HepG2 (cell line): ENCODE data around the gene STUB1. TPM values are rescaled to one million over a fixed set of nuclear protein-coding genes. Genes with fewer than 3 reads are reported as not detected.
A peak's percentile ranks its signal among the peaks of the same experiment; 100 is the strongest.

Experiments
- BATF2 ChIP-seq: sonication (generic); formaldehyde crosslinking; IDR thresholded peaks from 2 replicates; pipeline ENCODE4 v1.8.0; 2022; ENCODE audit warnings: mild to moderate bottlenecking, missing genetic modification reagents, moderate library complexity
- BRCA1 ChIP-seq: sonication (generic); formaldehyde crosslinking; IDR thresholded peaks from 2 replicates; pipeline ENCODE4 v1.4.0; 2020; ENCODE audit warnings: missing genetic modification reagents
- CENPX ChIP-seq: sonication (generic); formaldehyde crosslinking; IDR thresholded peaks from 2 replicates; pipeline ENCODE4 v1.9.0; 2021; ENCODE audit warnings: mild to moderate bottlenecking, missing genetic modification reagents, moderate library complexity
- EP300 ChIP-seq, 3 experiments: sonication (generic) in 1 of 3; formaldehyde crosslinking in 1 of 3; IDR thresholded peaks; 2 replicates each; pipeline versions ENCODE4 v1.5.1 to v1.6.1; 2011 to 2020; ENCODE audit warnings: low read depth in 2 of 3, low read length in 2 of 3, borderline replicate concordance in 1 of 3, improper control_type of control experiment in 1 of 3, mild to moderate bottlenecking in 1 of 3, missing genetic modification reagents in 1 of 3, moderate library complexity in 1 of 3
- FIP1L1 ChIP-seq: fragments of 200-400 bp; formaldehyde crosslinking; IDR thresholded peaks from 2 replicates; pipeline ENCODE4 v1.6.1; 2018; ENCODE audit warnings: low read depth, mild to moderate bottlenecking, low read length, moderate library complexity, borderline replicate concordance; ENCODE audit not compliant: insufficient read depth
- GMEB2 ChIP-seq: IDR thresholded peaks from 2 replicates; pipeline ENCODE4 v1.6.1; 2016; ENCODE audit warnings: missing biosample characterization, missing genetic modification reagents, low read depth
- HIVEP1 ChIP-seq: sonication (generic); formaldehyde crosslinking; IDR thresholded peaks from 2 replicates; pipeline ENCODE4 v1.4.0; 2020; ENCODE audit warnings: mild to moderate bottlenecking, missing genetic modification reagents
- HMG20A ChIP-seq: IDR thresholded peaks from 2 replicates; pipeline ENCODE4 v1.6.1; 2016; ENCODE audit warnings: borderline replicate concordance
- KLF9 ChIP-seq: IDR thresholded peaks from 2 replicates; pipeline ENCODE4 v1.6.1; 2016; ENCODE audit warnings: low read depth
- NR1H2 ChIP-seq: sonication (generic); formaldehyde crosslinking; IDR thresholded peaks from 2 replicates; pipeline ENCODE4 v1.8.1; 2022; ENCODE audit warnings: low read depth, missing genetic modification reagents, borderline replicate concordance
- NR2F2 ChIP-seq: IDR thresholded peaks from 2 replicates; pipeline ENCODE4 v1.6.1; 2012; ENCODE audit warnings: low read depth, inconsistent platforms, borderline replicate concordance
- REXO4 ChIP-seq: sonication (generic); formaldehyde crosslinking; IDR thresholded peaks from 2 replicates; pipeline ENCODE4 v1.8.0; 2022; ENCODE audit warnings: missing genetic modification reagents, mild to moderate bottlenecking, borderline replicate concordance
- RNF2 ChIP-seq: fragments of 450-650 bp; conservative IDR thresholded peaks from 2 replicates; pipeline ENCODE4 v1.6.1; 2016; ENCODE audit warnings: low read depth
- STAT5B ChIP-seq: sonication (generic); formaldehyde crosslinking; IDR thresholded peaks from 2 replicates; pipeline ENCODE4 v1.4.0; 2020; ENCODE audit warnings: missing genetic modification reagents
- TGIF2 ChIP-seq: IDR thresholded peaks from 2 replicates; pipeline ENCODE4 v1.6.1; 2016; ENCODE audit warnings: control low read depth, missing compliant biosample characterization
- TRIM22 ChIP-seq: fragments of 450-650 bp; IDR thresholded peaks from 2 replicates; pipeline ENCODE4 v1.6.1; 2017
- XBP1 ChIP-seq: sonication (generic); formaldehyde crosslinking; IDR thresholded peaks from 2 replicates; pipeline ENCODE4 v1.5.0; 2020; ENCODE audit warnings: missing genetic modification reagents
- ZBTB7B ChIP-seq: sonication (generic); formaldehyde crosslinking; IDR thresholded peaks from 2 replicates; pipeline ENCODE4 v1.4.0; 2020; ENCODE audit warnings: missing genetic modification reagents
- ZFP36 ChIP-seq: fragments of 150-350 bp; IDR thresholded peaks from 2 replicates; pipeline ENCODE4 v1.6.1; 2018; ENCODE audit warnings: borderline replicate concordance, low read length, low read depth; ENCODE audit not compliant: partially characterized antibody
- ZNF569 ChIP-seq: sonication (generic); formaldehyde crosslinking; IDR thresholded peaks from 2 replicates; pipeline ENCODE4 v1.5.0; 2020; ENCODE audit warnings: mild to moderate bottlenecking, missing genetic modification reagents, moderate library complexity, borderline replicate concordance
- ZNF652 ChIP-seq: IDR thresholded peaks from 2 replicates; pipeline ENCODE4 v1.6.1; 2016; ENCODE audit warnings: low read depth, borderline replicate concordance
- ZNF709 ChIP-seq: sonication (generic); formaldehyde crosslinking; IDR thresholded peaks from 2 replicates; pipeline ENCODE4 v1.5.0; 2020; ENCODE audit warnings: mild to moderate bottlenecking, missing genetic modification reagents
- ZNF891 ChIP-seq: sonication (generic); formaldehyde crosslinking; IDR thresholded peaks from 2 replicates; pipeline ENCODE4 v1.5.0; 2020; ENCODE audit warnings: mild to moderate bottlenecking, missing genetic modification reagents
- polyA plus RNA-seq, 8 experiments: library from polyadenylated mRNA; depleted of rRNA in 3 of 8; stranded (reverse) in 7 of 8; unstranded in 1 of 8; fragments of >200 nt; fragmentation: Illumina TruSeq in 4 of 8; extraction: Trizol in 4 of 8; gene quantifications; 2 replicates each; pipeline versions ENCODE4 v1.2.1 to v1.2.3, GENCODE V29; 2011 to 2016; ENCODE audit warnings: low read depth in 4 of 8, missing spikeins in 1 of 8, mixed read lengths in 1 of 8; ENCODE audit not compliant: insufficient read depth in 1 of 8
- total RNA-seq, 5 experiments: library from RNA; depleted of rRNA; stranded (reverse); fragments of >200 nt; fragmentation: Illumina TruSeq; extraction: Trizol; gene quantifications; 2 replicates each; pipeline ENCODE4 v1.2.3, GENCODE V29; 2016; ENCODE audit warnings: low read depth in 1 of 5
- TF ChIP-seq, protein P1 (sequence below): sonication (generic); formaldehyde crosslinking; IDR thresholded peaks from 2 replicates; pipeline ENCODE4 v1.4.0; 2020; ENCODE audit warnings: missing genetic modification reagents
- TF ChIP-seq, protein P2 (sequence below): sonication (generic); formaldehyde crosslinking; IDR thresholded peaks from 2 replicates; pipeline ENCODE4 v1.4.0; 2020; ENCODE audit warnings: missing genetic modification reagents, borderline replicate concordance

STUB1 gene
- total and polyA plus RNA-seq, 2 of the 13 experiments (the other 11 are each of a cell fraction or from before 2014, with no cell fraction given): 52.9 to 78.2 TPM

DNA sequence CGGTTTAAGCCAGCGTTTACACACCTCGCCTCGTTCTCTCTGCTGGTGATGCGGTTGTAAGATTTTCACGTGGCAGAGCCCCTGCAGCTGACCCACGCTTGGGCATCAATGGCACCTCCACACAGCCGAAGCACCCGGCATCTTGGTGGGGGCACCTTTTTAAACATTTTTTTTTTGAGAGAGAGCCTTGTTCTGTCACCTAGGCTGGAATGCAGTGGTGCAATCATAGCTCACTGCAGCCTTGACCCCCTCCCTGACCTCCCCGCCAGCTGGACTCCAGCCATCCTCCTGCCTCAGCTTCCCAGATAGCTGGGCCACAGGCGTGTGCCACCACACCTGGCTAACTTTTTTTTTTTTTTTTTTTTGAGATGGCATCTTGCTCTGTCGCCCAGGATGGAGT, 26.2 kb upstream of the STUB1 start (continued):
- no peak for TF ChIP-seq TGIF2 (CRISPR knock-in tag)
- TF ChIP-seq ZBTB7B (CRISPR knock-in tag): no peak
- TF ChIP-seq, protein P1, sequence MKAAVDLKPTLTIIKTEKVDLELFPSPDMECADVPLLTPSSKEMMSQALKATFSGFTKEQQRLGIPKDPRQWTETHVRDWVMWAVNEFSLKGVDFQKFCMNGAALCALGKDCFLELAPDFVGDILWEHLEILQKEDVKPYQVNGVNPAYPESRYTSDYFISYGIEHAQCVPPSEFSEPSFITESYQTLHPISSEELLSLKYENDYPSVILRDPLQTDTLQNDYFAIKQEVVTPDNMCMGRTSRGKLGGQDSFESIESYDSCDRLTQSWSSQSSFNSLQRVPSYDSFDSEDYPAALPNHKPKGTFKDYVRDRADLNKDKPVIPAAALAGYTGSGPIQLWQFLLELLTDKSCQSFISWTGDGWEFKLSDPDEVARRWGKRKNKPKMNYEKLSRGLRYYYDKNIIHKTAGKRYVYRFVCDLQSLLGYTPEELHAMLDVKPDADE: no peak
- peak; percentile 19; the same call in 1 of the 2 replicates for TF ChIP-seq HMG20A (CRISPR knock-in tag)
- TF ChIP-seq KLF9: no peak
- no peak for TF ChIP-seq CENPX (CRISPR knock-in tag)
- TF ChIP-seq HIVEP1 (CRISPR knock-in tag): no peak
- TF ChIP-seq BATF2 (CRISPR knock-in tag): no peak
- TF ChIP-seq NR1H2 (CRISPR knock-in tag): no peak
- peak in 1 of 2 experiments; percentile 38; a peak in 1 of 4 replicates for TF ChIP-seq EP300 (IDR thresholded peaks at IDR 0.05; ENCODE audit: low read depth in 2 of 2, low read length in 2 of 2)
- TF ChIP-seq EP300 (CRISPR knock-in tag; IDR thresholded peaks at IDR 0.05; ENCODE audit: borderline replicate concordance): no peak
- TF ChIP-seq ZNF652 (CRISPR knock-in tag): no peak
- TF ChIP-seq STAT5B (CRISPR knock-in tag): no peak
- no peak for TF ChIP-seq REXO4
- peak; percentile 85 for TF ChIP-seq NR2F2
- no peak for TF ChIP-seq TRIM22
- TF ChIP-seq BRCA1 (CRISPR knock-in tag): no peak
- no peak for TF ChIP-seq XBP1 (CRISPR knock-in tag)
- TF ChIP-seq, protein P2, sequence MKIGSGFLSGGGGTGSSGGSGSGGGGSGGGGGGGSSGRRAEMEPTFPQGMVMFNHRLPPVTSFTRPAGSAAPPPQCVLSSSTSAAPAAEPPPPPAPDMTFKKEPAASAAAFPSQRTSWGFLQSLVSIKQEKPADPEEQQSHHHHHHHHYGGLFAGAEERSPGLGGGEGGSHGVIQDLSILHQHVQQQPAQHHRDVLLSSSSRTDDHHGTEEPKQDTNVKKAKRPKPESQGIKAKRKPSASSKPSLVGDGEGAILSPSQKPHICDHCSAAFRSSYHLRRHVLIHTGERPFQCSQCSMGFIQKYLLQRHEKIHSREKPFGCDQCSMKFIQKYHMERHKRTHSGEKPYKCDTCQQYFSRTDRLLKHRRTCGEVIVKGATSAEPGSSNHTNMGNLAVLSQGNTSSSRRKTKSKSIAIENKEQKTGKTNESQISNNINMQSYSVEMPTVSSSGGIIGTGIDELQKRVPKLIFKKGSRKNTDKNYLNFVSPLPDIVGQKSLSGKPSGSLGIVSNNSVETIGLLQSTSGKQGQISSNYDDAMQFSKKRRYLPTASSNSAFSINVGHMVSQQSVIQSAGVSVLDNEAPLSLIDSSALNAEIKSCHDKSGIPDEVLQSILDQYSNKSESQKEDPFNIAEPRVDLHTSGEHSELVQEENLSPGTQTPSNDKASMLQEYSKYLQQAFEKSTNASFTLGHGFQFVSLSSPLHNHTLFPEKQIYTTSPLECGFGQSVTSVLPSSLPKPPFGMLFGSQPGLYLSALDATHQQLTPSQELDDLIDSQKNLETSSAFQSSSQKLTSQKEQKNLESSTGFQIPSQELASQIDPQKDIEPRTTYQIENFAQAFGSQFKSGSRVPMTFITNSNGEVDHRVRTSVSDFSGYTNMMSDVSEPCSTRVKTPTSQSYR (CRISPR knock-in tag): no peak
- TF ChIP-seq ZNF709 (CRISPR knock-in tag): no peak
- TF ChIP-seq ZNF569: no peak
- no peak for TF ChIP-seq ZNF891
- no peak for TF ChIP-seq ZFP36
- no peak for TF ChIP-seq FIP1L1
- TF ChIP-seq RNF2: no peak
- no peak for TF ChIP-seq GMEB2
